PFSK-1 (cell line): Measurements from ENCODE around the gene SPR.

Experiments used
- FOXP2 ChIP-seq: optimal IDR thresholded peaks from 2 replicates; pipeline ENCODE3; 2011; ENCODE audit warnings: borderline replicate concordance, control low read depth, inconsistent platforms; ENCODE audit not compliant: insufficient read depth; ENCODE audit errors: extremely low read length, extremely low read depth
- POLR2AphosphoS5 ChIP-seq: IDR thresholded peaks from 2 replicates; pipeline ENCODE4 v1.6.1; 2012; ENCODE audit warnings: low read depth, mild to moderate bottlenecking, control low read depth, low read length, moderate library complexity
- SIN3A ChIP-seq: IDR thresholded peaks from 2 replicates; pipeline ENCODE4 v1.6.1; 2012; ENCODE audit warnings: mild to moderate bottlenecking, low read length, moderate library complexity, borderline replicate concordance; ENCODE audit not compliant: insufficient read depth
- TAF1 ChIP-seq: IDR thresholded peaks from 2 replicates; pipeline ENCODE4 v1.6.1; 2012; ENCODE audit warnings: low read length, control low read depth, borderline replicate concordance; ENCODE audit not compliant: insufficient read depth
- TF ChIP-seq, protein P1 (sequence below), 2 experiments: IDR thresholded peaks; 2 replicates each; pipeline versions ENCODE4 v1.6.1 to v1.8.0; 2011 to 2012; ENCODE audit warnings: low read depth in 2 of 2, low read length in 2 of 2, control low read depth in 1 of 2, inconsistent platforms in 1 of 2, mild to moderate bottlenecking in 1 of 2, moderate library complexity in 1 of 2; ENCODE audit not compliant: insufficient read depth in 1 of 2

The SPR gene

DNA sequence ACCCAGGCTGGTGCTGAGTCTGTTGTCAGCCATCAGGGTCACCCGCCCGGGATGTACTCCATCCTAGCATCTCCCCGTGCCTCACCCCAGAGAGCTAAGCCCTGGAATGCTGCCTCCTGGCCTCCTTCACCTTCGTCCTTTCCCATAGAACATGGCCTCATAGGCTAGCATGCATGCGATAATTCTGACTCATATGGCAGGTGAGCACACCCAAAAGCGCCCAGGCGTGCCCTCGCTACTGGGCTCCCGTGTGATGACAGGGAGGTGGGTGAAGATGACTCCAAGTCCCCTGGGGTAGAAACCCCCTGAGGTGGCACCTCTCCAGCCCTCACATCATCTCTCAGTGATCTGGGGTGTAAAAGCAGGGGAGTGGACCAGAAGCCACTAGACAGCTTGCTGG is 7.3 kb downstream of the SPR start:
- TF ChIP-seq, protein P1, sequence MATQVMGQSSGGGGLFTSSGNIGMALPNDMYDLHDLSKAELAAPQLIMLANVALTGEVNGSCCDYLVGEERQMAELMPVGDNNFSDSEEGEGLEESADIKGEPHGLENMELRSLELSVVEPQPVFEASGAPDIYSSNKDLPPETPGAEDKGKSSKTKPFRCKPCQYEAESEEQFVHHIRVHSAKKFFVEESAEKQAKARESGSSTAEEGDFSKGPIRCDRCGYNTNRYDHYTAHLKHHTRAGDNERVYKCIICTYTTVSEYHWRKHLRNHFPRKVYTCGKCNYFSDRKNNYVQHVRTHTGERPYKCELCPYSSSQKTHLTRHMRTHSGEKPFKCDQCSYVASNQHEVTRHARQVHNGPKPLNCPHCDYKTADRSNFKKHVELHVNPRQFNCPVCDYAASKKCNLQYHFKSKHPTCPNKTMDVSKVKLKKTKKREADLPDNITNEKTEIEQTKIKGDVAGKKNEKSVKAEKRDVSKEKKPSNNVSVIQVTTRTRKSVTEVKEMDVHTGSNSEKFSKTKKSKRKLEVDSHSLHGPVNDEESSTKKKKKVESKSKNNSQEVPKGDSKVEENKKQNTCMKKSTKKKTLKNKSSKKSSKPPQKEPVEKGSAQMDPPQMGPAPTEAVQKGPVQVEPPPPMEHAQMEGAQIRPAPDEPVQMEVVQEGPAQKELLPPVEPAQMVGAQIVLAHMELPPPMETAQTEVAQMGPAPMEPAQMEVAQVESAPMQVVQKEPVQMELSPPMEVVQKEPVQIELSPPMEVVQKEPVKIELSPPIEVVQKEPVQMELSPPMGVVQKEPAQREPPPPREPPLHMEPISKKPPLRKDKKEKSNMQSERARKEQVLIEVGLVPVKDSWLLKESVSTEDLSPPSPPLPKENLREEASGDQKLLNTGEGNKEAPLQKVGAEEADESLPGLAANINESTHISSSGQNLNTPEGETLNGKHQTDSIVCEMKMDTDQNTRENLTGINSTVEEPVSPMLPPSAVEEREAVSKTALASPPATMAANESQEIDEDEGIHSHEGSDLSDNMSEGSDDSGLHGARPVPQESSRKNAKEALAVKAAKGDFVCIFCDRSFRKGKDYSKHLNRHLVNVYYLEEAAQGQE (IDR thresholded peaks at IDR 0.05; ENCODE audit: insufficient read depth in 1 of 2, low read depth in 2 of 2, low read length in 2 of 2) = no peak
- no peak for TF ChIP-seq SIN3A
- TF ChIP-seq TAF1 = no peak
- no peak for TF ChIP-seq POLR2AphosphoS5
- TF ChIP-seq FOXP2 = no peak

DNA sequence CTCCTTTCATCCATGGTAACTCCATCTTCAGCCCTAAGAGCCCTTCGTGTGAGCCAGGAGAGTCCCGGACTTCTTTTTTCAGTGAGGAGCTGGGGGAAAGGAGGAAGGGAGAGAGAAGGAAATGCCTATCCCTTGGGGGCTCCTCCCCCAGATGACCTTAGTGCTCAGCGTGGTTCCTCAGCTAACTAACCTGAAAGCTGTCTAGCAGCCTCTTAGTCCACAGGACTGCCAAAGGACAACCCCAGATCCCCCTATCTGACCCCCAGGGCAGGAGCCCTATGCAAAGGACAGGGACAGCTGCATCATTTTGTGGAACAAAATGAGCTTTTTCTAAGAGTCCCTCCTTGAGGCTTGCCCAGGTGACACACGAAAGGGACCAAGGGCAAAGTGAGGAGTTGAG is 7.9 kb downstream of the SPR start:
- TF ChIP-seq POLR2AphosphoS5 (no peak), TAF1 (no peak), FOXP2 (no peak), SIN3A (no peak)
- TF ChIP-seq, protein P1 (IDR thresholded peaks at IDR 0.05; ENCODE audit: insufficient read depth in 1 of 2, low read depth in 2 of 2, low read length in 2 of 2) = no peak

DNA sequence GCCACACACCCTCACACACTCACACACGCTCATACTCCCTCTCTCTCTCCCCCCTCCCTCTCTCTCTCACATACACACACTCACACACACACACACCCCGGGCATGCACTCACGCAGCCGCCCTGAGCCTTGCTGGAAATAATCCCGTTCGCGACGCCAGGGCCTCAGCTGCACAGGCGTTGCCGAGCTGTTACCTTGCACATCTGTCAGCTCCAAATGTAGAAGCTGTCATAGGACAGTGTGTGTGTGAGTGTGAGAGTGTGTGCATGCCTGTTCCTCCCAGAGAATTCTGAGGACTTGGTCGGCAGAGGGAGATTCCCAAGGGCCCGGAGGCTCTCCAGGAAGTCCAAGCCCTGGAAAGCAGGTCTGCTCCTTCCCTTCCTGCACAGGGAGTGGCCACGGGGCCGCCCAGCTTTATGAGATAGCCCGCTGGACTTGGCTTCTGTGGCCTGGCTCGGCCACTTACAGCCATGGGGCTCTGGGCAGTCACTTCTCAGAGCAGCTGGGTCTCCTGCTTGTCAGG is 8.6 kb downstream of the SPR start:
- TF ChIP-seq POLR2AphosphoS5 = no peak
- TF ChIP-seq, protein P1 (IDR thresholded peaks at IDR 0.05; ENCODE audit: insufficient read depth in 1 of 2, low read depth in 2 of 2, low read length in 2 of 2) = no peak

DNA sequence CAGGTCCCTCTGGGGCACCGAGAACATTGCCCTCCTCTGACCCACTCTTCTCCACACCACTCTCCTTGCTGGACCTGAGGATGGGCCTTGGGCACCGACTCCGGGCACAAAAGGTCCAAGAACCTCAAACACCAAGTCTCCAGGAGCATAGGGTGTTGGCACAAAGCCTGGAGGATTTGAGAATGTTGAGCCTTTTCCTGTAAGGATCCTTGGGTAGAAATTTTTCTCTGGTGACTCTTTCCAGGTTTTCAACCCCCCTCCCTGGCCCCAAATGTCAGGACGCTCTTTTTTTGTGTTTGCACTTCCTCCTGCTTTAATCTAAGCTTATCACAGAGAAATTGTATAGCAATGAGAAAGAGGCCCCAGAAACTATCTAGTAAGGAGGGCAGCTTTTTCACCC is 9.2 kb downstream of the SPR start:
- TF ChIP-seq TAF1 = no peak
- TF ChIP-seq SIN3A = no peak
- TF ChIP-seq, protein P1 (IDR thresholded peaks at IDR 0.05; ENCODE audit: insufficient read depth in 1 of 2, low read depth in 2 of 2, low read length in 2 of 2) = no peak
- TF ChIP-seq POLR2AphosphoS5 = no peak

DNA sequence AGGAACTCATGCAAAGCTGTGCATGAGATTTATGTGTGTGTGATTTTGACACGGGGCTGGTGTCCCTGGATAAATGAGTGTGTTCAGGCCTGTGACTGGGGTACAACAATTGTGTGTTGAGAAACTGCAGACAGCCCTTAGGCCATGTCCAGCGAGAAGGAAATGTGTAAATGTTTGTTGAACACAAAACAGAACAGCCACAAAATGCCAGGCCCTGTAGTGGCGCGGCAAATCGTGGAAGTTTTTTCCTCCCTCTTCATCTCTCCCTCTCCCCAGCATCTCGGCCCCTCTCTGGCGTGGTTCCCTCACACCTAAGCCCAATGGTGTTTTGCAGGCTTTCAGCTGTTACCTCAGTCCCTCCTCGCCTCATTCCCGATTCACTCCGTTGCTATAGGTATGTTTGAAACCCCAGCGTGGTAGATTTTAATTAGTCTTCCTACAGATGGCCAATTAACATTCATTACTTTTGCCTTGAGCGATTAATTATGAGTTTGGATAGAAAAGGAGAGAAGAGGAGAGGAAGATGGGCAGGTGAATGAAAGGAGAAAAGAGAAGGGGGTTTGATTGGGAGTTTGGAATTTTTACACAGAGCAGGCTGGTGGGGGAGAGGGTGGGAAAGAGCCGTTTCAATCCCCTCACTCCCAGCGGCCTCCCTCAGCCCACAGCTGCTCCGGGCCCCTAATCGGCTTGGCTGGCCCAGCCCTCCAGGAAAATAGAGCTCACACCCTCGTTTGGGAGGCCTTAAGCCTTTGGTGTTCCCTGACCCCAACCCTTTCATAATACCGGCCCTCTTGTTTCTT is 10.8 kb downstream of the SPR start:
- TF ChIP-seq SIN3A (no peak), FOXP2 (no peak), POLR2AphosphoS5 (no peak)
- TF ChIP-seq, protein P1 (IDR thresholded peaks at IDR 0.05; ENCODE audit: insufficient read depth in 1 of 2, low read depth in 2 of 2, low read length in 2 of 2) = no peak
